ENCODE results near the gene FYN.
A peak's percentile ranks its signal among the peaks of the same experiment; 100 is the strongest.

FYN gene

GRCh38 chr6:111804627-111805235 lies 68.5 kb downstream of the FYN start:
- Histone ChIP-seq H3K4me1 (ENCODE audit: control insufficient read depth, insufficient read depth, low read length) (peaks cover 8% of the 10 kb centered on the region; the same call in 1 of the 2 replicates), H3K27ac (ENCODE audit: extremely low read depth, low read depth, low read length) (peak overlapping the region; percentile 13; the same call in 1 of the 2 replicates), H3K4me3 (ENCODE audit: low read depth, low read length) (no peak overlapping the region), H3K36me3 (ENCODE audit: control insufficient read depth in 2 of 2, insufficient read depth in 1 of 2, low read length in 2 of 2) (no peaks in the 10 kb centered on the region), H3K9me3 (ENCODE audit: control insufficient read depth, insufficient read depth, low read depth, low read length) (no peaks in the 10 kb centered on the region)
- ChIA-PET POLR2A (interaction anchor here (1.2 kb wide), 1 partner anchor 16 kb away, joined by 3 read pairs; no protein-coding TSS in a partner anchor), CTCF (no interaction called here)
- no peak for TF ChIP-seq ZNF398 (tag by site-specific recombination; IDR thresholded peaks at IDR 0.05)
- no peak for TF ChIP-seq SP7 (tag by site-specific recombination; IDR thresholded peaks at IDR 0.05)
- TF ChIP-seq ZNF660 (tag by site-specific recombination; IDR thresholded peaks at IDR 0.05) = no peak
- TF ChIP-seq ZBTB7A (tag by site-specific recombination; IDR thresholded peaks at IDR 0.05; ENCODE audit: low read depth) = no peak
- TF ChIP-seq ZNF266 (tag by site-specific recombination; IDR thresholded peaks at IDR 0.05; ENCODE audit: low read depth) = no peak
- no peak for TF ChIP-seq PBX3 (CRISPR knock-in tag; IDR thresholded peaks at IDR 0.05)
- TF ChIP-seq ZFP3 (tag by site-specific recombination; IDR thresholded peaks at IDR 0.05; ENCODE audit: low read depth) = no peak
- TF ChIP-seq ZNF624 (tag by site-specific recombination; IDR thresholded peaks at IDR 0.05) = no peak
- no peak for TF ChIP-seq ZNF19 (tag by site-specific recombination; IDR thresholded peaks at IDR 0.05; ENCODE audit: low read depth)
- TF ChIP-seq HOXC10 (CRISPR knock-in tag; IDR thresholded peaks at IDR 0.05) = no peak
- no peak for TF ChIP-seq ZNF629 (tag by site-specific recombination; IDR thresholded peaks at IDR 0.05)
- no peak for TF ChIP-seq ZNF473 (tag by site-specific recombination; IDR thresholded peaks at IDR 0.05)
- no peak for TF ChIP-seq ZNF223 (tag by site-specific recombination; IDR thresholded peaks at IDR 0.05)

GRCh38 chr6:111803804-111804203 lies 69.4 kb downstream of the FYN start:
- TF ChIP-seq ZNF214 (tag by site-specific recombination; IDR thresholded peaks at IDR 0.05; ENCODE audit: borderline replicate concordance) (no peak), ZNF398 (tag by site-specific recombination; IDR thresholded peaks at IDR 0.05) (no peak), PRDM1 (tag by site-specific recombination; IDR thresholded peaks at IDR 0.05) (no peak), WT1 (tag by site-specific recombination; IDR thresholded peaks at IDR 0.05) (no peak), ZNF670 (tag by site-specific recombination; IDR thresholded peaks at IDR 0.05; ENCODE audit: low read depth) (no peak), ZBTB26 (tag by site-specific recombination; optimal IDR thresholded peaks at IDR 0.05) (no peak), ZNF585B (tag by site-specific recombination; IDR thresholded peaks at IDR 0.05) (no peak), ZNF404 (tag by site-specific recombination; IDR thresholded peaks at IDR 0.05) (no peak), ZFP3 (tag by site-specific recombination; IDR thresholded peaks at IDR 0.05; ENCODE audit: low read depth) (no peak), KLF9 (tag by site-specific recombination; IDR thresholded peaks at IDR 0.05; ENCODE audit: low read depth) (no peak), RBAK (tag by site-specific recombination; IDR thresholded peaks at IDR 0.05) (no peak), ZNF155 (tag by site-specific recombination; IDR thresholded peaks at IDR 0.05) (no peak)
- peaks cover 8% of the 10 kb centered on the region; the same call in 1 of the 2 replicates for H3K4me1 ChIP-seq (ENCODE audit: control insufficient read depth, insufficient read depth, low read length)

More at GRCh38 chr6:111803804-111804203, 69.4 kb downstream of the FYN start:
- H3K9me3 ChIP-seq (ENCODE audit: control insufficient read depth, insufficient read depth, low read depth, low read length) = no peaks in the 10 kb centered on the region
- CTCF ChIA-PET = interaction anchor here (0.7 to 1.4 kb wide), 3 partner anchors 11 to 64 kb away, joined by 3 to 6 read pairs (median 3); no protein-coding TSS in a partner anchor
- H3K4me3 ChIP-seq (ENCODE audit: low read depth, low read length) = no peak overlapping the region
- H3K27ac ChIP-seq (ENCODE audit: extremely low read depth, low read depth, low read length) = no peak overlapping the region
- H3K36me3 ChIP-seq (ENCODE audit: control insufficient read depth in 2 of 2, insufficient read depth in 1 of 2, low read length in 2 of 2) = no peaks in the 10 kb centered on the region
- POLR2A ChIA-PET = interaction anchor here (0.7 kb wide), 1 partner anchor 624 kb away, joined by 3 read pairs; no protein-coding TSS in a partner anchor

Data from HEK293 (cell line).